IMR-90 (cell line): ENCODE measurements around the gene NKX6-2. TPM values are rescaled to one million over a fixed set of nuclear protein-coding genes. Genes with fewer than 3 reads are reported as not detected.

Experiments
- ATAC-seq: fragments of 200-7000 bp; cut with Tn5 transposase; 2 replicates; pipeline ENCODE4 v1.9.1; 2020; ENCODE audit warnings: low read depth, mild to moderate bottlenecking, moderate library complexity
- BruUV-seq: library from RNA; stranded (reverse); fragments of 400-500 nt; replicated peaks from 2 replicates; lab custom pipeline; 2021; lab: Mats Ljungman, UMichigan
- CTCF ChIA-PET: fragments of 300-600 bp; formaldehyde crosslinking; extraction: SDS; loops from one replicate; lab custom pipeline; 2021; ENCODE audit warnings: antibody characterized with exemption; lab: Yijun Ruan, JAX
- POLR2A ChIA-PET: fragments of 300-600 bp; sonication (Branson Sonifier 250); formaldehyde crosslinking; loops from one replicate; lab custom pipeline; 2022; ENCODE audit warnings: antibody characterized with exemption; ENCODE audit not compliant: unreplicated experiment; lab: Charles Lee
- DNase-seq: peaks from one replicate; pipeline ENCODE4 v3.0.0; 2013
- H2AFZ ChIP-seq: replicated peaks from 2 replicates; pipeline ENCODE3; 2013; ENCODE audit warnings: low read length, mild to moderate bottlenecking; ENCODE audit not compliant: poor library complexity
- H2AK5ac ChIP-seq: 2 replicates; pipeline ENCODE4 v1.6.1; 2013; ENCODE audit warnings: low read depth, low read length, inconsistent platforms
- H2AK9ac ChIP-seq: replicated peaks from 2 replicates; pipeline ENCODE3; 2013; ENCODE audit warnings: mild to moderate bottlenecking, low read depth, low read length, moderate library complexity; ENCODE audit not compliant: poor library complexity
- H2BK120ac ChIP-seq: 2 replicates; pipeline ENCODE4 v1.6.1; 2013; ENCODE audit warnings: low read depth, low read length, inconsistent platforms
- H2BK15ac ChIP-seq: 3 replicates; pipeline ENCODE4 v1.6.1; 2013; ENCODE audit warnings: low read depth, low read length, inconsistent platforms
- H2BK20ac ChIP-seq: 2 replicates; pipeline ENCODE4 v1.6.1; 2013; ENCODE audit warnings: low read depth, mild to moderate bottlenecking, inconsistent platforms, low read length, moderate library complexity
- H2BK5ac ChIP-seq: 2 replicates; pipeline ENCODE4 v1.6.1; 2013; ENCODE audit warnings: mild to moderate bottlenecking, low read depth, low read length, inconsistent platforms; ENCODE audit not compliant: poor library complexity, severe bottlenecking
- H3K14ac ChIP-seq: replicated peaks from 2 replicates; pipeline ENCODE4 v1.6.1; 2013; ENCODE audit warnings: low read depth, low read length, inconsistent platforms
- H3K18ac ChIP-seq: 2 replicates; pipeline ENCODE4 v1.6.1; 2013; ENCODE audit warnings: low read depth, low read length, control low read depth
- H3K23ac ChIP-seq: 2 replicates; pipeline ENCODE4 v1.6.1; 2013; ENCODE audit warnings: low read depth, low read length, inconsistent platforms
- H3K27ac ChIP-seq: 2 replicates; pipeline ENCODE4 v1.5.1; 2013; ENCODE audit warnings: mild to moderate bottlenecking, control low read depth, low read length; ENCODE audit not compliant: insufficient read depth
- H3K27me3 ChIP-seq: 2 replicates; pipeline ENCODE4 v1.6.1; 2013; ENCODE audit warnings: low read length; ENCODE audit not compliant: control insufficient read depth, insufficient read depth
- H3K36me3 ChIP-seq: 2 replicates; pipeline ENCODE4 v1.6.1; 2013; ENCODE audit warnings: low read length, mixed read lengths; ENCODE audit not compliant: control insufficient read depth, insufficient read depth
- H3K4ac ChIP-seq: 2 replicates; pipeline ENCODE4 v1.6.1; 2013; ENCODE audit warnings: low read depth, low read length, inconsistent platforms
- H3K4me1 ChIP-seq: 2 replicates; pipeline ENCODE4 v1.6.1; 2013; ENCODE audit warnings: low read length, mixed read lengths; ENCODE audit not compliant: control insufficient read depth, insufficient read depth
- H3K4me2 ChIP-seq: 2 replicates; pipeline ENCODE4 v1.6.1; 2013; ENCODE audit warnings: low read depth, mild to moderate bottlenecking, control low read depth, low read length, moderate library complexity
- H3K4me3 ChIP-seq: 2 replicates; pipeline ENCODE4 v1.5.1; 2013; ENCODE audit warnings: low read depth, mild to moderate bottlenecking, control low read depth, low read length, moderate library complexity; ENCODE audit not compliant: insufficient read depth
- H3K56ac ChIP-seq: 2 replicates; pipeline ENCODE4 v1.6.1; 2013; ENCODE audit warnings: low read length, inconsistent platforms; ENCODE audit not compliant: insufficient read depth; ENCODE audit errors: extremely low read depth
- H3K79me1 ChIP-seq, 2 experiments: 2 replicates each; pipeline ENCODE4 v1.6.1; 2013; ENCODE audit warnings: low read length in 2 of 2, inconsistent platforms in 1 of 2, low read depth in 1 of 2
- H3K9ac ChIP-seq: 2 replicates; pipeline ENCODE4 v1.6.1; 2013; ENCODE audit warnings: low read depth, low read length, control low read depth
- H3K9me1 ChIP-seq: 2 replicates; pipeline ENCODE4 v1.6.1; 2013; ENCODE audit warnings: low read length, inconsistent platforms; ENCODE audit not compliant: insufficient read depth
- H3K9me3 ChIP-seq: 2 replicates; pipeline ENCODE4 v1.6.1; 2013; ENCODE audit warnings: low read length; ENCODE audit not compliant: control insufficient read depth, insufficient read depth
- H4K20me1 ChIP-seq: 2 replicates; pipeline ENCODE4 v1.6.1; 2013; ENCODE audit warnings: low read length, inconsistent platforms; ENCODE audit not compliant: insufficient read depth
- H4K5ac ChIP-seq: 2 replicates; pipeline ENCODE4 v1.6.1; 2013; ENCODE audit warnings: mild to moderate bottlenecking, low read depth, low read length, control low read depth
- H4K8ac ChIP-seq, 2 experiments: 2 replicates each; pipeline ENCODE4 v1.6.1; 2013; ENCODE audit warnings: low read depth in 2 of 2, low read length in 2 of 2, control low read depth in 1 of 2, inconsistent platforms in 1 of 2
- H4K91ac ChIP-seq: 2 replicates; pipeline ENCODE4 v1.6.1; 2013; ENCODE audit warnings: low read depth, low read length, inconsistent platforms; ENCODE audit not compliant: insufficient read depth
- BHLHE40 ChIP-seq: fragments of 150-350 bp; IDR thresholded peaks from 2 replicates; pipeline ENCODE4 v1.6.1; 2016; ENCODE audit warnings: mild to moderate bottlenecking, low read depth, low read length
- CEBPB ChIP-seq: IDR thresholded peaks from 2 replicates; pipeline ENCODE4 v1.6.1; 2012; ENCODE audit warnings: low read depth, low read length, improper control_type of control experiment
- CTCF ChIP-seq: conservative IDR thresholded peaks from 2 replicates; pipeline ENCODE4 v1.5.1; 2012; ENCODE audit warnings: mild to moderate bottlenecking, low read depth, low read length, improper control_type of control experiment
- MXI1 ChIP-seq: IDR thresholded peaks from 2 replicates; pipeline ENCODE4 v1.6.1; 2012; ENCODE audit warnings: low read depth, mild to moderate bottlenecking, low read length, moderate library complexity, borderline replicate concordance
- POLR2A ChIP-seq: IDR thresholded peaks from 2 replicates; pipeline ENCODE4 v1.6.1; 2012; ENCODE audit warnings: mild to moderate bottlenecking, low read depth, low read length
- RAD21 ChIP-seq: IDR thresholded peaks from 2 replicates; pipeline ENCODE4 v1.6.1; 2012; ENCODE audit warnings: low read length, improper control_type of control experiment
- RFX5 ChIP-seq: IDR thresholded peaks from 2 replicates; pipeline ENCODE4 v1.8.0; 2012; ENCODE audit warnings: low read depth, mild to moderate bottlenecking, low read length, moderate library complexity
- USF2 ChIP-seq: fragments of 150-350 bp; IDR thresholded peaks from 2 replicates; pipeline ENCODE4 v1.6.1; 2017; ENCODE audit warnings: mild to moderate bottlenecking, antibody characterized with exemption, low read length, low read depth
- WGBS, 2 experiments: methylation state at CpG; one replicate each; pipeline versions ENCODE4 v1.1.5 to v1.1.7; 2013; ENCODE audit warnings: missing lambda C conversion rate in 2 of 2; ENCODE audit not compliant: insufficient read length in 1 of 2; ENCODE audit errors: extremely low coverage in 2 of 2; 5-methylcytosine and 5-hydroxymethylcytosine counted together
- dilution Hi-C: fragments of 300-500 bp; cut with HindIII; formaldehyde crosslinking; loops from one replicate; pipeline ENCODE4 v1.14.3; 2018; ENCODE audit warnings: low sequenced_read_pairs; ENCODE audit not compliant: unreplicated experiment
- in situ Hi-C: fragments of 300-500 bp; cut with MboI; formaldehyde crosslinking; loops from 3 replicates; pipeline ENCODE4 v1.14.3; 2019; ENCODE audit warnings: low sequenced_read_pairs, inconsistent platforms, mixed read lengths
- intact Hi-C: fragments of 100-400 bp; cut with micrococcal nuclease; formaldehyde crosslinking; loops from 2 replicates; pipeline ENCODE4 v1.10.0; 2022
- polyA plus RNA-seq, 3 experiments: library from polyadenylated mRNA; depleted of rRNA; stranded (reverse); fragments of >200 nt; gene quantifications; 2 replicates each; pipeline ENCODE4 v1.2.3, GENCODE V29; 2012; ENCODE audit warnings: low replicate concordance in 1 of 3
- total RNA-seq: library from RNA; depleted of rRNA; stranded (reverse); fragments of >200 nt; gene quantifications from 2 replicates; pipeline ENCODE4 v1.2.3, GENCODE V29; 2012

NKX6-2 gene
- total and polyA plus RNA-seq, 2 of the 4 experiments (the other 2 are of a cell fraction): not detected

GRCh38 chr10:132735341-132735775 lies 50.6 kb downstream of the NKX6-2 start:
- POLR2A ChIA-PET: no interaction called here
- intact Hi-C loops (no loop called here), in situ Hi-C loops (no loop called here), dilution Hi-C loops (no loop called here)
- Histone ChIP-seq H3K9me1 (peaks cover 3% of the 10 kb centered on the region; the same call in 1 of the 2 replicates), H2BK5ac (no peak overlapping the region), H3K4me1 (no peaks in the 10 kb centered on the region), H4K5ac (no peak overlapping the region), H3K79me1 (no peaks in the 10 kb centered on the region), H4K8ac (no peak overlapping the region), H3K4ac (no peak overlapping the region), H3K4me2 (no peak overlapping the region), H3K27me3 (no peaks in the 10 kb centered on the region), H2BK15ac (no peak overlapping the region), H3K36me3 (no peaks in the 10 kb centered on the region), H3K4me3 (no peak overlapping the region), H3K56ac (no peak overlapping the region), H3K9me3 (no peaks in the 10 kb centered on the region), H4K20me1 (no peaks in the 10 kb centered on the region), H3K9ac (no peak overlapping the region), H3K27ac (no peak overlapping the region), H3K23ac (no peak overlapping the region), H2AFZ (no peak overlapping the region), H4K91ac (no peak overlapping the region), H2BK20ac (no peak overlapping the region), H3K18ac (no peak overlapping the region), H2AK5ac (no peak overlapping the region), H2BK120ac (no peak overlapping the region), H2AK9ac (no peak overlapping the region), H3K14ac (no peak overlapping the region)
- BruUV-seq: no TSS peak
- CTCF ChIA-PET: no interaction called here
- no peak for TF ChIP-seq POLR2A
- no peak for TF ChIP-seq CEBPB
- TF ChIP-seq RAD21: no peak
- TF ChIP-seq CTCF: no peak
- TF ChIP-seq BHLHE40: no peak
- TF ChIP-seq USF2: no peak
- no peak for TF ChIP-seq MXI1
- no peak for TF ChIP-seq RFX5
- DNase-seq (no peak), ATAC-seq (no peak)
- WGBS, 2 experiments: 91% methylated on average over 6 of the region's 19 CpGs; no CpG with 5 or more reads in 1 of the 2 experiments
